Cardiac muscle cell (in vitro differentiated cells and primary cell): Measurements from ENCODE around the gene PDE4B. TPM values are rescaled to one million over a fixed set of nuclear protein-coding genes. Genes with fewer than 3 reads are reported as not detected.

ENCODE experiments used
- DNase-seq, 2 donors: peaks; one replicate each; pipeline versions ENCODE4 v3.0.0 to v3.0.0-alpha.2; 2010 to 2017; ENCODE audit warnings: low read depth in 1 of 2, low spot score in 1 of 2
- H3K27ac ChIP-seq: fragments of 200-600 bp; sonication (generic); 2 replicates; pipeline ENCODE4 v1.5.1; 2016
- H3K27me3 ChIP-seq: fragments of 200-600 bp; sonication (generic); 2 replicates; pipeline ENCODE4 v1.6.0; 2016; ENCODE audit warnings: control low read depth
- H3K36me3 ChIP-seq: fragments of 200-600 bp; sonication (generic); 2 replicates; pipeline ENCODE4 v1.5.1; 2016; ENCODE audit warnings: control low read depth
- H3K4me1 ChIP-seq: fragments of 200-600 bp; sonication (generic); 2 replicates; pipeline ENCODE4 v1.8.1; 2017; ENCODE audit warnings: low read depth, mild to moderate bottlenecking, mixed run types
- H3K4me3 ChIP-seq: fragments of 200-600 bp; sonication (generic); 2 replicates; pipeline ENCODE4 v1.5.1; 2016; ENCODE audit warnings: mild to moderate bottlenecking
- H3K9me3 ChIP-seq: fragments of 200-600 bp; sonication (generic); 2 replicates; pipeline ENCODE4 v1.5.1; 2017; ENCODE audit warnings: low read depth, mild to moderate bottlenecking, control low read depth
- polyA plus RNA-seq: library from polyadenylated mRNA; unstranded; fragments of >200 nt; fragmentation: Nextera tagmentation; extraction: Ambion mirVana; gene quantifications from 2 replicates; pipeline ENCODE4 v1.2.1, GENCODE V29; 2016
- total RNA-seq: library from RNA; depleted of rRNA; stranded (reverse); fragments of >200 nt; gene quantifications from 2 replicates; pipeline ENCODE4 v1.2.3, GENCODE V29; 2016
- TF ChIP-seq, protein P1 (sequence below): IDR thresholded peaks from 2 replicates; pipeline ENCODE4 v1.5.1; 2012; ENCODE audit warnings: low read depth, mild to moderate bottlenecking, low read length

Gene PDE4B
- total and polyA plus RNA-seq, 2 experiments from 2014 or later = 0.65 to 3.9 TPM

DNA sequence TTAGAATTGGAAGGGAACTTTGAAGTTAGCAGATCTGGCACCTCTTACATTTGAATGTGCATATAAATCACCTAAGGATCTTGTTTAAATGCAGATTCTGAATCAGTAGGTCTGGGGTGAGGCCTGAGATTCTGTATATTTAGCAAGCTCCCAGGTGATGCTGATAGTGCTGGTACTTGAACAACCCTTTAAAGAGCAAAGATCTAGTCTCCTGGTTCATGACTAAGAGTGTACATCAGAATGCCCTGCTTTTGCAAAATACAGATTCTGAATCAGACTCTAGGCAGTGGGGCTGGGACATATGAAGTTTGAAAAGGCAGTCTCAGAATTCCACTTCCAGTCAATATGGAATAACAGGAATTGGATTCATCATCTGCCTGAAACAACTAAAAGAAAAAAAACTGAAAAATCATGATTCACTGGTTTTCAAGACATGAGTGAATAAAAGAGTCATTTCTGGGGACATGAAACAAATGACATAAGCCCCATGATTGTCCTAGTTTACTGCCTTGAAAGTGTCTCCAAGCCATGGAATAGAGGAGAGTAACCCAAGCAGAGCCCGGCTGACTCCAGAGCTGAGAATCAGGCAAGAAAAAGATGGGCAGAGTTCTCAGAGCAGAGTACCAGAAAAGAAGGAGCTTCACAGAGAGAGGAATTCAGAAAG is 591.7 kb downstream of the PDE4B start:
- Histone ChIP-seq H3K36me3 (no peaks in the 10 kb centered on the region), H3K4me3 (no peak overlapping the region), H3K27me3 (no peaks in the 10 kb centered on the region), H3K4me1 (no peaks in the 10 kb centered on the region), H3K27ac (no peak overlapping the region), H3K9me3 (no peaks in the 10 kb centered on the region)
- no peak for DNase-seq
- TF ChIP-seq, protein P1, sequence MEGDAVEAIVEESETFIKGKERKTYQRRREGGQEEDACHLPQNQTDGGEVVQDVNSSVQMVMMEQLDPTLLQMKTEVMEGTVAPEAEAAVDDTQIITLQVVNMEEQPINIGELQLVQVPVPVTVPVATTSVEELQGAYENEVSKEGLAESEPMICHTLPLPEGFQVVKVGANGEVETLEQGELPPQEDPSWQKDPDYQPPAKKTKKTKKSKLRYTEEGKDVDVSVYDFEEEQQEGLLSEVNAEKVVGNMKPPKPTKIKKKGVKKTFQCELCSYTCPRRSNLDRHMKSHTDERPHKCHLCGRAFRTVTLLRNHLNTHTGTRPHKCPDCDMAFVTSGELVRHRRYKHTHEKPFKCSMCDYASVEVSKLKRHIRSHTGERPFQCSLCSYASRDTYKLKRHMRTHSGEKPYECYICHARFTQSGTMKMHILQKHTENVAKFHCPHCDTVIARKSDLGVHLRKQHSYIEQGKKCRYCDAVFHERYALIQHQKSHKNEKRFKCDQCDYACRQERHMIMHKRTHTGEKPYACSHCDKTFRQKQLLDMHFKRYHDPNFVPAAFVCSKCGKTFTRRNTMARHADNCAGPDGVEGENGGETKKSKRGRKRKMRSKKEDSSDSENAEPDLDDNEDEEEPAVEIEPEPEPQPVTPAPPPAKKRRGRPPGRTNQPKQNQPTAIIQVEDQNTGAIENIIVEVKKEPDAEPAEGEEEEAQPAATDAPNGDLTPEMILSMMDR = no peak

DNA sequence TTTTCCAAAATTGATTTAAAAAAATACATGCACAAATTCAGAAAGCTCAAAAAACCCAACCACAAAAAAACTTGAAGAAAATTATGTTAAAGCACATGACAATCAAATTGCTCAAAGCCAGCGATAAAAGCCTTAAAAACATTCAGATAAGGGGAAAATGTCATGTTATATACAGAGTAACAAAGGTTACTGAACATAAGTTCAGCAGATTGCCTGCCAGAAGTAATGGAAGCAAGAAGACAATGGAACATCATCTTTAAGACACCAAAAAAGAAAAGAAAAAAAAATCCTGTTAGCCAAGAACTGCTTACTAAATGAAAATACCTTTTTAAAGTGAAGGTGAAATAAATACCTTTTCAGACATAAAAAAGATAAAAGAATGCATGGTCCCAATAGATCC is 594.0 kb downstream of the PDE4B start:
- Histone ChIP-seq H3K36me3 (no peaks in the 10 kb centered on the region), H3K4me1 (no peaks in the 10 kb centered on the region), H3K27ac (no peak overlapping the region), H3K4me3 (no peak overlapping the region), H3K9me3 (no peaks in the 10 kb centered on the region), H3K27me3 (no peaks in the 10 kb centered on the region)
- TF ChIP-seq, protein P1 = no peak
- no peak for DNase-seq

DNA sequence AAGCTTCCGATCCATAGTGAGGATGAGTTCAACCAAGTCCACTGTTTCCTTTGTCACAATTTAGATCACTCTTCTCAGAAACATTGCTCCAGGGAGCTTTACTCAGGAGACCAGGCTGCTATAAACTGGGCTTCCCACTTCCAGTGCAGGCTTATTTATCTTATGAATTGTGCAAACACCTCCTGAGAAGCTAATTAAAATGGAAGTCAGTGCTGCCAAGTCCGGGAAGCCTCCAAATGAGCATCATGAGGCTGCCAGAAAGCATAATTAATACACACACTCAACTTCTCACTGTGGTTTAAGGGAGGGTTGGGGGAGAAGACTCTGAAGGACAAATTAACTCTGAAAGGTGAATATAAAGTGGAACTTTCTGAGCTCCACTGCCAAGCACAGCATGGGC is 596.2 kb downstream of the PDE4B start:
- TF ChIP-seq, protein P1 = no peak
- DNase-seq = no peak
- no peak overlapping the region for H3K27ac ChIP-seq
- H3K27me3 ChIP-seq = no peaks in the 10 kb centered on the region
- no peaks in the 10 kb centered on the region for H3K36me3 ChIP-seq
- H3K4me3 ChIP-seq = no peak overlapping the region
- H3K4me1 ChIP-seq = no peaks in the 10 kb centered on the region
- H3K9me3 ChIP-seq = no peaks in the 10 kb centered on the region

DNA sequence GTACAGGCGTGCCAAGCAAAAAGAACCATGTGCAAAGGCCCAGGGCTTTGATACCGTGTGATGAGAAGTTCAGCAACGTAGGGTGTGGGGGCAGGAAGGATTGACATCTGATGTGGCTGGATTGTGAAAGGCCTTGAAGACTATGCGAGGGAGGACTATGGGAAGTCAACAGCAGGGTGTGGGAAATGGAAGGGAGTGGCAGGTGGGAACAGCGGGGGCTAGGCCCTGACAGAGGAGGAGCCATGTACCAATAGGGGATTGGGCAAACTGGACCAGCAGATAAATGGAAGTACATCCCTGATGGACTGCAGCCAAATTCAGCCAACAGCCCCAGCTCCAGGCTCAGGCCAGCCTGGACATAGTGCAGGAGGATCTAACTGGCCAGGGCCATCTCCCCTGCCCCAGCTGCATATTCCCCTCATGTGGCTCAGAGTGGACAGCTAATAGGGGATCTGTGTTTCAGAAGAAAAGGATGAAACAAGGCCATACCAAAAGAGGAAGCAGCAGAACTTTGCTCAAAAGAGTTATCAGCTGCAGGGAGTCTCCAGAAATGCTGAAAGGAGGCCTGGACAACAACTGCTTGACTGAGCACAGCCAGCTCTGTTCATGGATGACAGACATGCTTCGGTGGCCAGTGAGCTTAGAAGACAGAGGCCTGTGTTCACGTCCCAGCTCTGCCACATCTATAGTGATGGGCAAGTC is 601.0 kb downstream of the PDE4B start:
- TF ChIP-seq, protein P1 = no peak
- Histone ChIP-seq H3K36me3 (no peaks in the 10 kb centered on the region), H3K4me1 (no peaks in the 10 kb centered on the region), H3K9me3 (no peaks in the 10 kb centered on the region), H3K27me3 (no peaks in the 10 kb centered on the region), H3K27ac (no peak overlapping the region), H3K4me3 (no peak overlapping the region)
- no peak for DNase-seq

DNA sequence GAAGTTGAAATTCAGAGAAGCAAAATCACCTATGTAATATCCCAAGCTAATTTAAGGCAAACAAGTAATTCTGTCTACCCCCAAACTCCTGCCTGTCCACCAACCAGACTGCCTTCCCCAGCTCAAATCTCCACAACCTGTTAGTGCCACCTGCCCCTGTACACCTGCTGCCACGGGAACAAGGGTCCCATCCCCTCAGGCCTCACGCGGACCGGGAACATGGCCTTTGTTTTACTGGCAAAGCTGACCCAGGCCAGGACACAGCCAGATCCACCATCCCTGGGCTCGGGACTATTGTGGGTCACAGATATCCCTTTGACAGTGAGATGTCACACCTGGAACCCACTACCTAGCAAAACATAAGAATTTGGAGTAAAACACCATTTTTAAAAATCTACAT is 601.9 kb downstream of the PDE4B start:
- DNase-seq = no peak
- no peaks in the 10 kb centered on the region for H3K36me3 ChIP-seq
- TF ChIP-seq, protein P1 = no peak
- no peak overlapping the region for H3K27ac ChIP-seq
- H3K27me3 ChIP-seq = no peaks in the 10 kb centered on the region
- H3K4me1 ChIP-seq = no peaks in the 10 kb centered on the region
- no peaks in the 10 kb centered on the region for H3K9me3 ChIP-seq
- H3K4me3 ChIP-seq = no peak overlapping the region
